NCI-H2081 (cell line): ENCODE data around the gene PHOSPHO2.

Experiments used
- DNase-seq, 2 experiments: peaks; one replicate each; lab custom pipeline; 2025; lab: John Stamatoyannopoulos, UW

The PHOSPHO2 gene, protein sequence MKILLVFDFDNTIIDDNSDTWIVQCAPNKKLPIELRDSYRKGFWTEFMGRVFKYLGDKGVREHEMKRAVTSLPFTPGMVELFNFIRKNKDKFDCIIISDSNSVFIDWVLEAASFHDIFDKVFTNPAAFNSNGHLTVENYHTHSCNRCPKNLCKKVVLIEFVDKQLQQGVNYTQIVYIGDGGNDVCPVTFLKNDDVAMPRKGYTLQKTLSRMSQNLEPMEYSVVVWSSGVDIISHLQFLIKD

GRCh38 chr2:169694113-169694893 lies at the start of gene PHOSPHO2, which contains the start of gene CFAP210:
PHOSPHO2 (plus strand) TSS chr2:169694469; CDS start chr2:169700972, 6,503 bp downstream.
CFAP210 (minus strand) TSS chr2:169694405; CDS start chr2:169694327, 78 bp downstream.
- peak; percentile 96 to 98 for DNase-seq

DNA sequence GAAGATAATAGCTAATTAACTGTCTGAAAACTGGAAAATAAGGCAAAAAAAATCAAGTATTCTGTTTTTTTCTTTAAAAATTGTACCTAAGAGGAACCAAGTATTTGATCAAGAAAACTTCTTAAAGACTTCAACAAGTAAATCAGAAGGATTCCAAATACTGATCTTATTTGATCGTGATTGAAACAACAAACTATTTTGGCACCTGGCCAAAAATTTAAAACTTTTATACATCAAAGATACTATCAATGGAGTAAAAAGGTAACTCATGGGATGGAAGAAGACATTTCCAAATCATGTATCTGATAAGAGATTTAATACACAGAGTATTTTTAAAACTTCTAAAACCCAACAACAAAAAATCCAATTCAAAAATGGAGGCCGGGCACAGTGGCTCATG lies 46.8 kb upstream of the PHOSPHO2 start:
- DNase-seq, result no peak

GRCh38 chr2:169649278-169649677 lies 45.0 kb upstream of the PHOSPHO2 start:
- no peak for DNase-seq

GRCh38 chr2:169653636-169654035 lies 40.6 kb upstream of the PHOSPHO2 start:
- no peak for DNase-seq

GRCh38 chr2:169656164-169656563 lies 38.1 kb upstream of the PHOSPHO2 start:
- DNase-seq, result no peak

DNA sequence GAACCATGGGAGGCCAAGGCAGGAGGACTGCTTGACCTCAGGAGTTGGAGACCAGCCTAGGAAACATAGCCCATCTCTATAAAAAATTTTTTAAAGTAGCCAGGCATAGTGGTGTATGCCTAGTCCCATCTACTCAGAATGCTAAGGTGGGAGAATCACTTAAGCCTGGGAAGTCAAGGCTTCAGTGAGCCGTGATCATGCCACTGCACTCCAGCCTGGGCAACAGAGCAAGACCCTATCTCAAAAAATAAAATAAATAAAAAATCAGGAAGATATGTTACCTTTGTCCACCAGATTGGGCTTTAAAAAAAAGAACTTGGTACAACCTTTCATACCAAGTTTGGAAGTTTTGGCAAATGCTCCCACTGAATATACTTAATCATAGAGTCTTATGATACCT lies 35.4 kb upstream of the PHOSPHO2 start:
- DNase-seq, result no peak

GRCh38 chr2:169659320-169659719 lies 34.9 kb upstream of the PHOSPHO2 start:
- DNase-seq, result no peak

- no peak for DNase-seq
Measured at GRCh38 chr2:169661265-169661664, 33.0 kb upstream of the PHOSPHO2 start.

GRCh38 chr2:169662744-169663143 lies 31.5 kb upstream of the PHOSPHO2 start:
- no peak for DNase-seq

DNA sequence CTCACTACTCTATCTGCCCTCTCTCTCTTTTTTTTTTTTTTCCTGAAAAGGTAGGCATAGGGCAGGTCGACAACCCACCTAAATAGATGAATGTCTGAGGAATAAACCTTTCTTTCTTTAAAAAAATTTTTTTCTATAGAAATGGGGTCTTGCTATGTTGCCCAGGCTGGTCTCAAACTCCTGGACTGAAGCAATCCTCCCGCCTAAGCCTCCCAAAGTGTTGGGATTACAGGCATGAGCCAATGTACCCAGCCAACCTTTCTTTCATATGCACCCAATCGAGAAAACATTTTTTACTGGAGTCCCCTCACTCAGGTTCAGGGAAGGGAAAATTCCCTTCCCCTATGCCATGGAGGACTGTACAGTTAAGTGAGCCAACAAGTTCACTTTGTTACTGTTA lies 31.0 kb upstream of the PHOSPHO2 start:
- DNase-seq, result no peak

DNA sequence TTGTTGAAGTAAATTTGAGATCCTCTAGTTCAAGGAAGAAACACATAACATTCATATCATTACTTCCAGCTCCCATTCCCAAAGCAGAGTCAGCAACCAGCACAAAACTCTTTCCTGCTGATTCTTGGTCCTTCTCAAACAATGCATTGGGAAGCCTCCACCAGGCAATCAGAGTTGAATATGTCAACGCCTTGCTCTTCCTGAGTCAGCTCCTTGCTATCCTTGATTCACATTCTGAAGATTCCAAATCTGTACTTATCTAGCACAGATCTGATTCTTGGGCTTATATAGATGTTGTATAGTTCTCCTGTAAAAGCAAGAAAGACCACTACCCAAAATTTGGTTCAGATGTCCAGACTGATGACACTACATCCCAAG lies 29.7 kb upstream of the PHOSPHO2 start:
- DNase-seq, result no peak

DNA sequence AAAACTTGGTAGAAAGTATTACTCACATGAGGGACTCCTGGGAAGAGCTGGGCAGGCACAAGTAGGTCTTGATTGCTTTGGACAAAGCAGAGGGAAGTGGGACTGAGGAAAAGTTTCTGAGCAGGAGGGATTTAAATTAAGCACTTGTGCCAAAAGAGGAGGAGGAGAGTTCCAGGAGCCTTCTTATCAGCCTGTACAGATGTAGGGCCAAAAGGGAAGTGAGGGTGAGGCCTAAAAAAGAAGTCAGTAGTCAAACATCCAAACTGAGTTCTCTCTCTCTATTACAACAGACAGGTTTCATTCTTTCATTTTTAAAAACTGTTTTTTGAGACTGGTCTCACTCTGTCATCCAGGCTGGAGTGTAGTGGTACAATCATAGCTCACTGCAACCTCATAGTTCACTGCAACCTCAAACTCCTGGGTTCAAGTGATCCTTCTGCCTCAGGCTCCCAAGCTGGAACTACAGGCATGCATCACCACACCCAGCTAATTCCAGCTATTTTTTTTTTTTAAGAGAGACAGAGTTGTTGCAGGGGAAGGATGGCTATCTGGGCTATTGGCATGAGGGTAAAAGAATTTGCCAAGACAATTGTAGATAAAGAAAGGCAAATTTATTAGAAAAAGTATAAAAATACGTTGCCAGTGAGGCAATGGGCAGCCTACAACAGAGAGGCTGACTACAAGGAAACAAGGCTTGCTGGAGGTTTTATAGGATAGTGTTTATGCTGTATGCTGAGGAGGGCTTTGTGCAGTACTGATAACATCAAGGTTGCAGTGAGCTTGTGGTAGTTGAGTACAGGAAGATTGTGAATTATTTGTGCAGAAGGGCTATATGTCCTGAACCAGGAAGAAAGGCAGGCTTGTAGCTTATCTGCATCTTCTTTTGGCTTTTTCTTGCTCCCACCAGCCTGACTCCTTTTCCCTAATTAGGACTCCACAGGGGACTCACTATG lies 29.0 kb upstream of the PHOSPHO2 start:
- DNase-seq, result no peak

DNA sequence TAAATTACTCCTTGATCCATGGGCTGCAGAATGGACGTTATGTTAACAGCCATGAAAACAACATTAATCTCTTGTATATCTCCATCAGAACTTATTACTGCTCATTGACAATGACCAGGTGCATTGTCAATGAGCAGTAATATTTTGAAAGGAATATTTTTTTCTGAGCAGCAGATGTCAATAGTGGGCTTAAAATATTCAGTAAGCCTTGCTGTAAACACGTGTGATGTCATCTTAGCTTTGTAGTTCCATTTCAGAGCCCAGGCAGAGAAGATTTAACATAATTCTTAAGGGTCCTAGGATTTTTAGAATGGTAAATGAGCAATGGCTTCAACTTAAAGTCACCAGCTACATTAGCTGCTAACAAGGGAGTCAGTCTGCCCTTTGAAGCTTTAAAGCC lies 26.7 kb upstream of the PHOSPHO2 start:
- no peak for DNase-seq

- DNase-seq, result no peak
Measured at GRCh38 chr2:169670215-169670651, 24.0 kb upstream of the PHOSPHO2 start.

- DNase-seq, result no peak
Measured at GRCh38 chr2:169670937-169671336, 23.3 kb upstream of the PHOSPHO2 start.

DNA sequence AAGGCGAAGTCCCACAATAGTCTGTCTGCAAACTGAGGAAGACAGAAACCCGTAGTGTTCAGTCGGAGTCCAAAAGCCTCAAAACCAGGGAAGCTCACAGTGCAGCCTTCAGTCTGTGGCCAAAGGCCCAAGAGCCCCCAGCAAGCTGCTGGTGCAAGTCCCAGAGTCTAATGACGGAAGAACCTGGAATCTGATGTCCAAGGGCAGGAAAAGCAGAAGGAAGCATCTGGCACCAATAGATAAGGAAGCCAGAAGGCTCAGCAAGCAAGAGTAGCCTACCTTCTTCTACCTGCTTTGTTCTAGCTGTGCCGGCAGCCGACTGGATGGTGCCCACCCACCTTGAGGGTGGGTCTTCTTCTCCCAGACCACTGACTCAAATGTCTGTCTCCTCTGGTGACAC lies 21.9 kb upstream of the PHOSPHO2 start:
- no peak for DNase-seq

DNA sequence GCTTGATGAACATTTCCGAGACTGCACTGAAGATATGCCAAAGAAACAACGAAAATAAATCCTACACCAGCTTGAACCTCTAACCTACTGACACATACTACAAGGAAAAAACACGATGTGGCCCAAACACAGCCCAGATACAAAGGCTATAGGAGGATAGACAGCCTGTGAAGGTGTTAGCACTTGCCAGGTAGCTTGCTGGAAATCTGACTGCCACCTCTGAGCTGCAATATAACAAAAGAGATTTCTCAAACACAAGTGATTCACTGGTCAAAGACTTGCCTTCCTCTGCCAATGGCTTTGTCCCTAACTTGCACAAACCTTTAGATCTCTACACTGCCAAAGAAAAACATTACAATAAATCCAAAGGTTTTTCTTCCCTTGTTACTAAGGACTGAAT lies 21.2 kb upstream of the PHOSPHO2 start:
- DNase-seq, result no peak

DNA sequence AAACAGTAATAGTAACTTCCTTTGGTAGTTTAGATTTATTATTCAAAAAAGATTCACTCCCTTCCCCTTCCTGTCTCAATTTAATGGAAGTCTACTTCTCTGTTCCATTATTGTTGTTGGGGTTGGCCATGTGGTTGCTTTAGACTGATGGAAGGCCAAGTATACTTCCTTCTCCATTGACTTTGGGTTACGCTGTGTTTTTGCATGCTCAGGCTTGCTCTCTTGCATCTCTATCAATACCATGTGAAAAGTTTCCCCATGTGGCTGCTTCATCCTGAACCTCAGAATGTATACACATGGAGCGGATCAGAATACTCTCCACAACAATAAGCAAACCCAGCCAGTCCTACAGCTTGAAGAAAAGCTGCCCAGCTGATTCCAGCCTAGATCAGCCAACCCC lies 20.3 kb upstream of the PHOSPHO2 start:
- DNase-seq, result no peak

- DNase-seq, result no peak
Measured at GRCh38 chr2:169676357-169676756, 17.9 kb upstream of the PHOSPHO2 start.

DNA sequence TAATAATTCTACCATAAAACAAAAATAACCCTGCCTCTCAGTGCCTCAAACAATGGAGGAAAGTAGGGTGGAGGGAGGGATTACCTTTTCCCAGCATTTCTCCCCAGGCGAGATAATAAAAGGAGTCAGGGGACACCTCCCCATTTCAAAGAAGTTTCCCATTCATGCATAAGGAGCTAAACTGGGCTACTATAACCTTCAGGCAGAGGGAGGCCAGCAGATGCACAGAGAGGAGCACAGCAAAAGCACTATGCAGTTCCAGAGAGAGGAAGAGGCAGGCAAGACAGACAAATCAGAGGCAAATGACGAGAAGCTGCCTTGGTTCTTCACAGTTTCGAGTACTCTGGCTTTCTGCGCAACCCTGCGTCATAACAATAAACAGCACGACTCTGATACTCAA lies 17.4 kb upstream of the PHOSPHO2 start:
- DNase-seq, result no peak

DNA sequence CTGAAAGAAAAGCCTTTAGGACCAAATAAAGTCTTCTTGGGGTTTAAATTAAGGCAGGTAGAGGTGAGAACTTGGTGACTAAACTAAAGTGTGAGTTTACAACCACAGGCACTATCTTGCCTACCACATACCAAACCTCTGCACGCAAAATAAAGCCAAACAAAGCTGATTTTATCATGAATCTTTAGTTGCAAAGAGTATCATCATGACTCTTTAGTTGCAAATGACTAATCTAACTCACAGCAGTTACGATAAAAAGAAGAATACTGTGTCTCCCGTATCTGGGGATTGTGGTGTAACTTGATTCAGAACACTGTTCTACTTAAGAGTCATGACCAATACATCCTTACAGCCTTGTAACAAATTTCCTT lies 11.2 kb upstream of the PHOSPHO2 start:
- no peak for DNase-seq

DNA sequence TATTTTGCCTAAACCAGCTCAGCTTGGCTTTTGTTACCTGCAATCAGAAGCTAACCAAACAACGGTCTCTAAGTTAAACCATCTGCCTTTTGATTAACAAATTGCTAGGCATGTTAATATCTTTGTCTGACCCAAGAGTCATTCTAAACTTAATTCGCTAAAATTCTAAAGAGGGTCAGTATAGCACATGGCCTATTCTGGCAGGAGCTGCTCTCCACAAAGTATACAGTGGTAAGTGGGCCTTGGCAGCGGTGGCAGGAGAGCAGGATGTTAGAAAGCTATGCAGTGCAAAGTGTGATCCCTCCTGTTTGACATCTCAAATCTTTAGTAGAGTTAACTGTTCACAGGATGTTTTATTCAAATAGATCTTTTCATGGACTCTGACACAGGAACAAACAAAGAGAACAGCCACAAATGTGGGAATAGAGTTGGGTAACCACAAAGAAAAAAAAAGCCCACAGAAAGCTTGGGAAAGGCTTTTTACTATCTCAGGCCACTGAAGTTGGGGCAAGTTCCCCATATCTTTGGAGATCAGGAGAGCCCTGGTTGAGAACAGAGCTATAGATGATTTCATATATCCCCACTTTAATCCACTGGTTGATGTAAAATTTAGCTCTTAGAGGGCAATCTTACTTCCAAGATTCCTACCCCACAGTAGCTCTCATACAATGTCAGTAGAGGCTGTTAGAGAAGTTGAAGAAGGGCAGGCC lies 10.7 kb upstream of the PHOSPHO2 start:
- DNase-seq, result peak in 1 of 2 experiments; percentile 8
